A673 (cell line): Measurements from ENCODE around the gene SLC25A21. TPM values are rescaled to one million over a fixed set of nuclear protein-coding genes. Genes with fewer than 3 reads are reported as not detected.

ENCODE experiments used
- BruUV-seq: library from RNA; stranded (reverse); fragments of 400-500 nt; replicated peaks from 2 replicates; lab custom pipeline; 2021; lab: Mats Ljungman, UMichigan
- CTCF ChIA-PET: fragments of 300-600 bp; sonication (Branson Sonifier 250); formaldehyde crosslinking; loops from one replicate; lab custom pipeline; 2022; ENCODE audit warnings: antibody characterized with exemption; lab: Charles Lee
- POLR2A ChIA-PET: fragments of 300-600 bp; sonication (Branson Sonifier 250); formaldehyde crosslinking; loops from one replicate; lab custom pipeline; 2022; ENCODE audit warnings: antibody characterized with exemption; ENCODE audit not compliant: low non-redundant PET; lab: Charles Lee
- DNase-seq: peaks from one replicate; pipeline ENCODE4 v3.0.0-alpha.2; 2015; ENCODE audit warnings: low spot score
- H3K27ac ChIP-seq: fragments of 200-600 bp; sonication (generic); 2 replicates; pipeline ENCODE4 v1.5.1; 2016; ENCODE audit warnings: mixed run types, low read depth, mild to moderate bottlenecking, mixed read lengths, antibody characterized with exemption, low read length; ENCODE audit not compliant: poor library complexity, severe bottlenecking
- H3K27me3 ChIP-seq: fragments of 200-600 bp; sonication (generic); replicated peaks from 2 replicates; pipeline ENCODE4 v1.6.1; 2017; ENCODE audit warnings: mixed run types, low read depth, mild to moderate bottlenecking, mixed read lengths, antibody characterized with exemption, low read length; ENCODE audit not compliant: insufficient read depth, poor library complexity
- H3K36me3 ChIP-seq: fragments of 200-600 bp; sonication (generic); 2 replicates; pipeline ENCODE4 v1.6.1; 2016; ENCODE audit warnings: mixed run types, mild to moderate bottlenecking, mixed read lengths, antibody characterized with exemption, low read length; ENCODE audit not compliant: insufficient read depth, poor library complexity, severe bottlenecking
- H3K4me1 ChIP-seq: fragments of 200-600 bp; sonication (generic); 2 replicates; pipeline ENCODE4 v1.6.1; 2017; ENCODE audit warnings: mixed run types, mild to moderate bottlenecking, mixed read lengths, antibody characterized with exemption, low read length; ENCODE audit not compliant: insufficient read depth, poor library complexity, severe bottlenecking
- H3K4me3 ChIP-seq: fragments of 200-600 bp; sonication (generic); 2 replicates; pipeline ENCODE4 v1.5.1; 2016; ENCODE audit warnings: low read depth, mixed run types, mild to moderate bottlenecking, mixed read lengths, low read length; ENCODE audit not compliant: poor library complexity, severe bottlenecking
- H3K9me3 ChIP-seq: fragments of 200-600 bp; sonication (generic); 2 replicates; pipeline ENCODE4 v1.6.1; 2016; ENCODE audit warnings: mixed run types, low read depth, mild to moderate bottlenecking, mixed read lengths, antibody characterized with exemption, low read length; ENCODE audit not compliant: poor library complexity, severe bottlenecking
- EZH2 ChIP-seq: fragments of 200-600 bp; sonication (generic); IDR thresholded peaks from 2 replicates; pipeline ENCODE4 v1.6.1; 2017; ENCODE audit warnings: borderline replicate concordance, low read depth, mild to moderate bottlenecking, mixed read lengths, antibody characterized with exemption, low read length; ENCODE audit not compliant: poor library complexity, severe bottlenecking
- intact Hi-C: fragments of 100-400 bp; cut with micrococcal nuclease; formaldehyde crosslinking; loops from one replicate; pipeline ENCODE4 v1.10.0; 2022; ENCODE audit not compliant: unreplicated experiment
- total RNA-seq: library from RNA; stranded (reverse); gene quantifications from 2 replicates; pipeline ENCODE4 v1.2.3, GENCODE V29; 2021
- TF ChIP-seq, protein P1 (sequence below): fragments of 300-800, 200-600 bp; sonication (generic); conservative IDR thresholded peaks from 2 replicates; pipeline ENCODE4 v1.5.1; 2017; ENCODE audit warnings: low read depth, mild to moderate bottlenecking, antibody characterized with exemption, low read length, moderate library complexity, mixed read lengths

SLC25A21 gene
- total RNA-seq, 1 experiment from 2014 or later: 4.7 TPM

DNA sequence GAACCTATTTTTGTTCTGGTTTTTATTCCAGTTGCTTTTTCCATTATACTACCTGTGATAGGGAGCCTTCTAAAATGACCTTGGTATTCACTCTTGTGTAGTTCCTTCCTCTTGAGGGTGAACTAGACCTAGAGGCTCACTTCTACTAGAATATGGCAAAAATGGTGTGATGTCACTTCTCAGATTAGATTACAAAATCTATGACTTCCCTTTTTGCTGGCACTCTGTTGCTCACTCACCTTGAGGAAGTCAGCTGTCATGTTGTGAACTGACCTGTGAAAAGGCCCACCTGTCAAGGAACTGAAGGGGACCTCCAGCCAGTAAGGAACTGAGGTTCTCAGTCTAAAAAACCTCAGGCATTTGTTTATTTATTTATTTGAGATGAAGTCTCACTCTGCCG, 31.0 kb upstream of the SLC25A21 start:
- CTCF ChIA-PET: no interaction called here

DNA sequence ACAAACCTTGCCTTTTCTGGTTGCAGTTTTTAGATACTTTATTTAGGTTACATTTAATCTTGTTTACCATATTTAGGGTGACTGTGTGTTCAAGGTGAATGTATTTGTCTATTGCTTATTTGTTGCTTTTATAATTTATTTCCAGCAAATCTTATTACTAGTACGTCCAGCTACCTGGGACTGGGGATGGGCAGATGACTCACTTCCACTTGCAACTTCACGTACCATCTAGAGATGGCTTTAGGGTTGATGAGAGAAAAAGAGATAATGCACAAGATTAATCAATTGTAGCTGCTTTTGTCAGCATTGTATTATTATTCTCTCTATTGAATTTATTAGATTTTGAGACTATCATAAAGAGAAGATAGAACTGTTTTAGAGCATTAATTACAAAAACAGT, 30.4 kb upstream of the SLC25A21 start:
- Histone ChIP-seq H3K4me1 (peaks cover 6% of the 10 kb centered on the region), H3K4me3 (no peak overlapping the region), H3K9me3 (peaks cover 14% of the 10 kb centered on the region), H3K27ac (no peak overlapping the region), H3K36me3 (no peaks in the 10 kb centered on the region), H3K27me3 (no peaks in the 10 kb centered on the region)
- no peak for DNase-seq
- ChIA-PET CTCF (no interaction called here), POLR2A (no interaction called here)
- no TSS peak for BruUV-seq
- intact Hi-C loops: no loop called here
- TF ChIP-seq, protein P1, sequence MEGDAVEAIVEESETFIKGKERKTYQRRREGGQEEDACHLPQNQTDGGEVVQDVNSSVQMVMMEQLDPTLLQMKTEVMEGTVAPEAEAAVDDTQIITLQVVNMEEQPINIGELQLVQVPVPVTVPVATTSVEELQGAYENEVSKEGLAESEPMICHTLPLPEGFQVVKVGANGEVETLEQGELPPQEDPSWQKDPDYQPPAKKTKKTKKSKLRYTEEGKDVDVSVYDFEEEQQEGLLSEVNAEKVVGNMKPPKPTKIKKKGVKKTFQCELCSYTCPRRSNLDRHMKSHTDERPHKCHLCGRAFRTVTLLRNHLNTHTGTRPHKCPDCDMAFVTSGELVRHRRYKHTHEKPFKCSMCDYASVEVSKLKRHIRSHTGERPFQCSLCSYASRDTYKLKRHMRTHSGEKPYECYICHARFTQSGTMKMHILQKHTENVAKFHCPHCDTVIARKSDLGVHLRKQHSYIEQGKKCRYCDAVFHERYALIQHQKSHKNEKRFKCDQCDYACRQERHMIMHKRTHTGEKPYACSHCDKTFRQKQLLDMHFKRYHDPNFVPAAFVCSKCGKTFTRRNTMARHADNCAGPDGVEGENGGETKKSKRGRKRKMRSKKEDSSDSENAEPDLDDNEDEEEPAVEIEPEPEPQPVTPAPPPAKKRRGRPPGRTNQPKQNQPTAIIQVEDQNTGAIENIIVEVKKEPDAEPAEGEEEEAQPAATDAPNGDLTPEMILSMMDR: no peak
- TF ChIP-seq EZH2: no peak

More for the DNA sequence above, 31.0 kb upstream of the SLC25A21 start:
- Histone ChIP-seq H3K4me1 (peaks cover 5% of the 10 kb centered on the region), H3K9me3 (peaks cover 14% of the 10 kb centered on the region), H3K36me3 (no peaks in the 10 kb centered on the region), H3K27me3 (no peaks in the 10 kb centered on the region), H3K27ac (no peak overlapping the region), H3K4me3 (no peak overlapping the region)
- TF ChIP-seq, protein P1: no peak
- TF ChIP-seq EZH2: no peak
- POLR2A ChIA-PET: no interaction called here
- no peak for DNase-seq
- no TSS peak for BruUV-seq
- intact Hi-C loops: no loop called here

DNA sequence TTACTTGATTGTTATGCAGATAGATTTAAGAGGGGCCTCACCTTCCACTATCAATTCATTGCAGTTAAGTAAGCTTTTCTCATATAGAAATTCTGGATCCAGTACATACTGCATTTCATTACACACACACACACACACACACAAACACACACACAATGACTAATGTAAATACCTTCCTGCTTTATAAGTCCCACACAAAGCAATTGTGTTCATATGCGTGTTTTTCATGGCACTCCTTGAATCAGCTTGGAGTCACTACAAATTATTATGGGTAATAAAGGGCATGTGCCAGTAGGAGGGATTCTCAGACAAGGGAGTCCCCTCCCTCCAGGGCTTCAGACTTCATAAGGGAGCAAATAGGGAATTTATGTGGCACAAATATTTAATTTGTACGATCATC, 29.9 kb upstream of the SLC25A21 start:
- intact Hi-C loops: no loop called here
- H3K9me3 ChIP-seq: peaks cover 14% of the 10 kb centered on the region
- peaks cover 8% of the 10 kb centered on the region for H3K4me1 ChIP-seq
- no peak overlapping the region for H3K27ac ChIP-seq
- ChIA-PET POLR2A (no interaction called here), CTCF (no interaction called here)
- no peaks in the 10 kb centered on the region for H3K36me3 ChIP-seq
- no peak for DNase-seq
- no peaks in the 10 kb centered on the region for H3K27me3 ChIP-seq
- H3K4me3 ChIP-seq: no peak overlapping the region
- no peak for TF ChIP-seq EZH2
- TF ChIP-seq, protein P1: no peak
- no TSS peak for BruUV-seq
